ENCODE data around the gene SMC1A.
"Not testable (repeated sequence)": the region's sequence is repeated elsewhere in the genome, so short reads cannot be mapped to it uniquely, and the experiment has no call there.

Gene SMC1A

DNA sequence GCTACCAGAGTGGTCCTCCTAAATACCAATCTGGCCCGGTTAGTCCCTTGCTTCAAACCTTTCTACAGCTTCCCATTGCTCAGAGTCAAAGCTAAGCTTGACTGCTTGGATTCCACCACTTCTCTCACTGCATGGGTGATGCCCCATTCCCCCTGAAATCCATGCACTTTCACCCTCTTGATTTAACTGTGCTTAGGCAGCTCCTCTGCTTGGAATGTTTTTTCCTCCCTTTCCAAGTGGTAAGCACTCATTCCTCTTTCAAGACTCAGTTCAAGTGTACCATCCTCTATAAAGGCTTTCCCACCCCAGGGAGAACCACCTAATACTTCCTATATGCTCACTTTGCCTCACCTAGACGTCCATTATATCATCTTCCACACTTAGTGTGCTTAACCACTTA lies 49.1 kb downstream of the SMC1A start:
- intact Hi-C loops (cut with DNase I): no loop called here
- no peak for DNase-seq

DNA sequence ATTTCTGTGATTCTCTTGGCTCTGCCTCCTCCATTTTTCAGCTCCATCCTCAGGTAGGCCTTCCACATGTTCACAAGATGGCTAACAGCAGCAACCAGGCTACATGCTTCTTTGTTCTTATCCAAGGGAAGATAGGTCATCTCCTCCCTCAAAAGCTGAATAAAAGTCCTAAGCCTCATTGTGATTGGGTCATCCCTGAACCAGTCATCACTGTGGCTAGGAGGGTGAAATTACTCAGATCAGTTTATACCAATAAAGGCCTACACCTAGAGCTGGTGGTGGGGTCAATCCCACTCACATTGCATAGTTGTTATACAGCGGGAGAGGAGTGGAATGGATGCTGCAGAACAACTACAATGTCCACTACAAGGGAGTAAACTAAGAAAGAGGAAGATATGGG lies 56.0 kb downstream of the SMC1A start:
- intact Hi-C loops (cut with DNase I); DNase-seq: not testable (repeated sequence)

DNA sequence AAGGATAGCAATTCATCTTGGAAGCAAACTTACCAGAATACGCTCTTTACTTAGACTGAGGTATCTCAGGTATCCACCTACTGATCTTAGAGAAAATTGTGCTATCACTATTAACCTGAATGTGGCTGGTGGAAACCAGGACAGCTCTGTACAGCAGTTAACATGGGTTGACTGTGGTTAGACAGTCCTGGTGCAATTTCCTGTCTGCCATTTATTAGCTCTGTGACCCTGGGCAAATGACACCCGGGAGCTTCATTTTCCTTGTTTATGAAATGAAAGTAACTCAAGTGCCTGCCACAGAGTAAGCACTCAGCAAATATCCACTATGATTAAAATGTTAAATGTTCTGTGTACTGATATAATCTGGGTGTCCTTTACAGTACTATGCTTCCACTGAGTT lies 60.0 kb downstream of the SMC1A start:
- DNase-seq: no peak
- intact Hi-C loops (cut with DNase I): no loop called here

DNA sequence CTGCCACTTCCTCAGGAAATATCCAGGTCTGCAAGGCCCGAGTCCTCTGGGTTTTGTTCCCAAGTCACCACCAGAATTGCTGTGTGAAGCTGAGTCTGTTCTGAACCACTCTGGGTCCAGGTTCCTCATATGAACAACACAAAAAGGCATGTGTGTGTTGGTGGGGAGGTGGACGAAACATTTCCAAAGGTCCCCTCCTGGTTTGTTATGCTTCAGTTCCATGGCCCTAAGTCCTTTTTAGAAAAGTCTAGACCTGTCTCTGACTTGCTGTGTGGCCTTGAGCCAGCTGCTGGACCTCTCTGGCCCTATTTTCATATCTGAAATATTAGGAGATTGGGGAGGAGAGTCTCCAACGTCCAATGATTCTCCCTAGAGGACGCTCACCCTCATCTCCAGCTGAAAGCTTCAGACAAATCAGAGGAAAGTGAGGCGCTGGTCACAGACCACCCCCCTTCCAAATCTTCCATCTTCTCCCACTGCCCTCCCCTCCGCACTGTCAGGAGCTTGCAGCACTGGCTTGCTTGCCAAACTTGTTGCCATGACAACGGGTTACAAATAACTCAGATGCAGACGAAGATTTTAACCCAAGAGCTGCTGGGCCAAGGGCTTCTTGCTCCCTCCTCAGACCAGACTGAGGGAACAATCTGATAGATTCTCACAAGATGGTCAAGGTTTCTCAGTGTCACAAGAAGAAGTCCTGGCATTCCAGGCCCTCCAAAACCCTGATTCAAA lies 64.5 kb downstream of the SMC1A start:
- peak in 41 of 42 donors; percentile 8 to 80 (median 49) for DNase-seq
- intact Hi-C loops (cut with DNase I): no loop called here

DNA sequence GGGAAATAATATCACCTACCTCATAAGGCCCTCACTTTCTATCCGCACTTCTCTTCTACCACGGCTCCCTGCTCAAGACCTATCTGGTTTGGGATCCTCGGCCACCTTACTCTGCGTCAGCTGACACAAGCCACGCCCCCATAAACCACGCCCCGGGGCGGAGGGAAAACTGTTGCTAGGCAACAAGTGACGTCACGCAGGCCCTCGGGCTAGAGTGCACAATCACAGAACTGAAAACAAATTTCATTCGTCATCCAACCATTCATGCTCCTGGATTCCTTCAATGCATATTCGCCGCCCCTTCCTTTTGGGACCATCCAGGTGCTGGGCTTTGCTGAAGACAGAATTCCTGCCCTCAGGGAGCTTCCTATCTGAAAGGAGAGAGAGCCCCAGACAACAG lies 66.3 kb downstream of the SMC1A start:
- intact Hi-C loops (cut with DNase I): no loop called here
- no peak for DNase-seq

DNA sequence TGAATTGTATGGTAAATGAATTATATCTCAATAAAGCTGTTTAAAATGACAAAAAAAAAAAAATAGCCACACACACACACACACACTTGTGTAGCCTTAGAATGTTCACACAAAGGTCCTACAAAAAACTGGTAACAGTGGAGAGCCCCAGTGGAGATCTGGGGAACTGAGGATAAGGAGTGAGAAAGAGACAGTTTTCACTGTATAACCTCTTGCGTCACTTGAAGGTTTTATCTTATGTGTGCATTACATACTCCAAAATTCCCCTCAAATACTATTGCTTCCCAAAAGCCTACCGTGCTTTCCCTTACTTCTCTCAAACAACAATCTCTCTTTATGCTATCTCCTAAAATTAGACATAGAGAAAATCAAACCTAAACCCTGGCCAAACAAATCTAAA lies 67.8 kb downstream of the SMC1A start:
- no peak for DNase-seq
- intact Hi-C loops (cut with DNase I): no loop called here

GRCh38 chrX:53347948-53348347 lies 74.5 kb downstream of the SMC1A start:
- intact Hi-C loops (cut with DNase I): no loop called here
- DNase-seq: no peak

DNA sequence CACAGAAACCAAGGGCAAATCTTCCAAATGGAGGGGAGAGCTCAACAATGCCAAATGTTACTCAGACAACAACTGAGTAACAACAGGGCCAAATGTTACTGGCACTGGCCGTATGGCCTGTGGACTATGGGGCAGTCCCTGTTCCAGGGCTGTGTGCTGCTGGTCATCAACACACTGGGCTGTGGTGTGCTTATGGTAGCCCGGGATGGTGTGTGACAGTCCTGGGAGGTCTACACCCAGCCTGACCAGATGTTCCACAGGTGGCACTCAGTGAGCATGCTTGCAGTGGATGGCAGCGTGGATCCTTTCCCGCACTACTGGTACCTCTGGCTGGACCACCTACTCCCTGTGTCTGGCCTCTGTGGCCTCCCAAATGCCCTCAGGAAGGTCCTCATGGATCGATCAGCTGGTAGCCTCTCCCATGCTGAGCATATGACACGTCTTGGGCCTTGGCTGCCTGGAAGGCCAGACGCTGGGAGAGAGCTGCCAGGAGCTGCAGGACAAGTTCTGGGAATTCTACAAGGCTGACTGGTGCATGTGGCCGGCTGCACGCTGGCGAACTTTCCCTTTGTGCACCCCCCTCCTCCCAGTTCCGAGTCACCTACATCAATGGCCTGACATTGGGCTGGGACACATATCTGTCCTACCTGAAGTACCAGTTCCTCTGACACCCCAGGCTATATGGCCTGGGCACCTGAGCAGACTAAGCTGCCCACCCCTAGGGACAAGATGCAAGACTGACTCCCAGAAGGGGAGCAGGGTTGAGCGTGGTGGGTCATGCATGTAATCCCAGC lies 81.4 kb downstream of the SMC1A start:
- intact Hi-C loops (cut with DNase I): no loop called here
- DNase-seq: no peak

DNA sequence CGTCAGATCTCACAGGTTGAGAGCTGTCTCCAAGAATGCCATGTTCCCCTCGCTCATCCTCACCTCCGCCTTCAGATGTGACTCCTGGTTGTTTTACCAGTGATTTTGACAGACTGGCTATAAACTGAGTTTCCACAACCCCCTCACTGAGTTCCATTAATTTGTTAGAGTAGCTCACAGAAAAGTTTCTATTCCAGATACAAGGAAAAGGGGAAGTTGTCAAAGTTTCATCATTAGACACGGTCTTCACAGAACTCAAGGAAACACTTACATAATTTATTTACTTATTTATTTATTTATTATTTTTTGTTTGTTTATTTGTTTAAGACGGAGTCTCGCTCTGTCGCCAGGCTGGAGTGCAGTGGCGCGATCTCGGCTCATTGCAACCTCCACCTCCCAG lies 85.4 kb downstream of the SMC1A start:
- no peak for DNase-seq
- intact Hi-C loops (cut with DNase I): no loop called here

GRCh38 chrX:53333853-53334252 lies 88.6 kb downstream of the SMC1A start:
- intact Hi-C loops (cut with DNase I): no loop called here
- DNase-seq: no peak

DNA sequence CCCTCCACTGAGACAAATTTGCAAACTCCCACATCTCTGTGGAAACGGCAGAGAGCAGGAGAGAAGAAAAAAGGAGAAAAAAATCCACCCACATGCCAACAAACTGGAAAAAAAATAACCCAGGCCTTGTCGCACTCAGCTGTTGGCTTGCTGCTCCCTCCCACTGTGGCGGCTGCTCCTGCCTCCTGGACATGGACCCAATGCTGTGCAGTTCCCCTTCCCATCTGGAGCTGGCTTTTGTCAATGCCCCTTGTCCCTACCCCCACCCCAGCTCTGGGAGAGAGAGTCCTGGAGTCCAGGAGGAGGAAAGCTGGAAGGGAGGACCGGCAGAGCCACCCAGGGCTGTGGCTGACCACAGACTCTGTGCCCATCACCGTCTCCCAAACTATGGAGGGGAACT lies 90.2 kb downstream of the SMC1A start:
- peak in 3 of 42 donors; percentile 6 to 36 (median 7) for DNase-seq
- intact Hi-C loops (cut with DNase I): no loop called here

GRCh38 chrX:53330331-53330730 lies 92.1 kb downstream of the SMC1A start:
- intact Hi-C loops (cut with DNase I): no loop called here
- DNase-seq: peak in 9 of 42 donors; percentile 9 to 55 (median 33)

DNA sequence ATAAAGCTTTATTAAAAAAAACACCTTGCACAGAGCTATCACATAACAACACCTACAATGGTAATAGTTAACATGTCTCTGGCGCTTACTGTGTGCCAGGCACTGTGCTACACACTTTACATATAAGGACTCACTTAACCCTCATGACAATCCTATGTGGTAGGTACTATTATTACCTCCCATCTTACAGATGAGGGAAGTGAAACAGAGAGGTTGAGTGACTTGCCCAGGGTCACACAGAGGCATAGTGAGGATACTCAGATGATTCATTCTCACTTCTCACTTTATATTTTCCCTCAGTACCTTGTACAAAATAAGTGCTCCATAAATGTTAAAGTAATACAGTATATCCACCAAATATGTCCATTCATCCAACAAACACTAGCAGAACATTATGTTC lies 97.7 kb downstream of the SMC1A start:
- intact Hi-C loops (cut with DNase I): no loop called here
- DNase-seq: no peak
